Ascending aorta (tissue), 2 donors: ENCODE results near the gene SERGEF. TPM values are rescaled to one million over a fixed set of nuclear protein-coding genes. Genes with fewer than 3 reads are reported as not detected.

Experiments used
- DNase-seq, 2 donors: peaks; one replicate each; pipeline ENCODE4 v3.0.0-alpha.2; 2019; ENCODE audit warnings: low spot score in 2 of 2
- H3K27ac ChIP-seq, 2 donors: fragments of 200-600 bp; sonication (generic); one replicate each; pipeline ENCODE4 v1.5.1; 2016 to 2017; ENCODE audit warnings: mild to moderate bottlenecking in 1 of 2
- H3K27me3 ChIP-seq: fragments of 200-600 bp; sonication (generic); one replicate; pipeline ENCODE4 v1.5.1; 2017
- H3K36me3 ChIP-seq, 2 donors: fragments of 200-600 bp; sonication (generic); one replicate each; pipeline ENCODE4 v1.5.1; 2016
- H3K4me1 ChIP-seq, 2 donors: fragments of 200-600 bp; sonication (generic); one replicate each; pipeline ENCODE4 v1.5.1; 2016 to 2017; ENCODE audit warnings: mild to moderate bottlenecking in 1 of 2
- H3K4me3 ChIP-seq, 2 donors: fragments of 200-600 bp; sonication (generic); one replicate each; pipeline ENCODE4 v1.5.1; 2016 to 2017; ENCODE audit warnings: mild to moderate bottlenecking in 1 of 2
- H3K9me3 ChIP-seq, 2 donors: fragments of 200-600 bp; sonication (generic); one replicate each; pipeline ENCODE4 v1.5.1; 2016
- intact Hi-C: fragments of 100-400 bp; cut with DNase I; formaldehyde crosslinking; loops from one replicate; pipeline ENCODE4 v1.15.1; 2023
- total RNA-seq: library from RNA; depleted of rRNA; stranded (reverse); fragments of >200 nt; gene quantifications from one replicate; pipeline ENCODE4 v1.1.0, GENCODE V29; 2016
- TF ChIP-seq, protein P1 (sequence below), 3 experiments: fragments of 200-600 bp in 2 of 3; fragments of 450-650 bp in 1 of 3; sonication (generic) in 2 of 3; IDR thresholded peaks; one replicate each; pipeline ENCODE4 v1.5.1; 2016 to 2019; ENCODE audit warnings: antibody characterized with exemption in 3 of 3, mild to moderate bottlenecking in 1 of 3, moderate library complexity in 1 of 3

SERGEF gene
- total RNA-seq, 1 donor from 2014 or later = 13.6 TPM

DNA sequence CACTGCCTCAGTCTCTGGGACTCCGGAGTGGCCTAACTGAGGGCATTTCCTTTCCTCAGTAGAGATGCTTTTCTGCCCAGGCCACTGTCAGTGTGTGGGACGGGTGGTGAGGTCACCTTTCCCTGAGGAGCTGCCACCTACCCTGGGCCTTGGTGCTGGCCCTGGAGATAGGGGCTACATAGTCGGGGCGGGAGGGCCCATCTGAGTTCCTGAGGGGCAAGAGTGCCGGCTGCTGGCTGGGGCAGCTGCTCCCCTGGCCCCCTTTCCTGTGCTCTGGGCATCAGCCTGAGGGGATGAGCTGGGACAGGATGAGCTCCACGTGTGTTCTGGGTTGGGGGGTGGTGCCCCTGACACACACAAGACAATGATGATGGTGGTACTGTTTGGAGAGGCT is 272.9 kb downstream of the SERGEF start:
- H3K4me1 ChIP-seq = peaks cover 4% of the 10 kb centered on the region in 2 donors
- no peaks in the 10 kb centered on the region for H3K36me3 ChIP-seq
- H3K9me3 ChIP-seq = no peaks in the 10 kb centered on the region
- no peak for DNase-seq
- intact Hi-C loops = loop anchor here (10.0 kb wide), 1 partner anchor 375 kb away; no protein-coding TSS in a partner anchor
- no peak overlapping the region for H3K27ac ChIP-seq
- H3K4me3 ChIP-seq = no peak overlapping the region
- TF ChIP-seq, protein P1, sequence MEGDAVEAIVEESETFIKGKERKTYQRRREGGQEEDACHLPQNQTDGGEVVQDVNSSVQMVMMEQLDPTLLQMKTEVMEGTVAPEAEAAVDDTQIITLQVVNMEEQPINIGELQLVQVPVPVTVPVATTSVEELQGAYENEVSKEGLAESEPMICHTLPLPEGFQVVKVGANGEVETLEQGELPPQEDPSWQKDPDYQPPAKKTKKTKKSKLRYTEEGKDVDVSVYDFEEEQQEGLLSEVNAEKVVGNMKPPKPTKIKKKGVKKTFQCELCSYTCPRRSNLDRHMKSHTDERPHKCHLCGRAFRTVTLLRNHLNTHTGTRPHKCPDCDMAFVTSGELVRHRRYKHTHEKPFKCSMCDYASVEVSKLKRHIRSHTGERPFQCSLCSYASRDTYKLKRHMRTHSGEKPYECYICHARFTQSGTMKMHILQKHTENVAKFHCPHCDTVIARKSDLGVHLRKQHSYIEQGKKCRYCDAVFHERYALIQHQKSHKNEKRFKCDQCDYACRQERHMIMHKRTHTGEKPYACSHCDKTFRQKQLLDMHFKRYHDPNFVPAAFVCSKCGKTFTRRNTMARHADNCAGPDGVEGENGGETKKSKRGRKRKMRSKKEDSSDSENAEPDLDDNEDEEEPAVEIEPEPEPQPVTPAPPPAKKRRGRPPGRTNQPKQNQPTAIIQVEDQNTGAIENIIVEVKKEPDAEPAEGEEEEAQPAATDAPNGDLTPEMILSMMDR (IDR thresholded peaks at IDR 0.05) = no peak
- peaks cover 31% of the 10 kb centered on the region for H3K27me3 ChIP-seq

DNA sequence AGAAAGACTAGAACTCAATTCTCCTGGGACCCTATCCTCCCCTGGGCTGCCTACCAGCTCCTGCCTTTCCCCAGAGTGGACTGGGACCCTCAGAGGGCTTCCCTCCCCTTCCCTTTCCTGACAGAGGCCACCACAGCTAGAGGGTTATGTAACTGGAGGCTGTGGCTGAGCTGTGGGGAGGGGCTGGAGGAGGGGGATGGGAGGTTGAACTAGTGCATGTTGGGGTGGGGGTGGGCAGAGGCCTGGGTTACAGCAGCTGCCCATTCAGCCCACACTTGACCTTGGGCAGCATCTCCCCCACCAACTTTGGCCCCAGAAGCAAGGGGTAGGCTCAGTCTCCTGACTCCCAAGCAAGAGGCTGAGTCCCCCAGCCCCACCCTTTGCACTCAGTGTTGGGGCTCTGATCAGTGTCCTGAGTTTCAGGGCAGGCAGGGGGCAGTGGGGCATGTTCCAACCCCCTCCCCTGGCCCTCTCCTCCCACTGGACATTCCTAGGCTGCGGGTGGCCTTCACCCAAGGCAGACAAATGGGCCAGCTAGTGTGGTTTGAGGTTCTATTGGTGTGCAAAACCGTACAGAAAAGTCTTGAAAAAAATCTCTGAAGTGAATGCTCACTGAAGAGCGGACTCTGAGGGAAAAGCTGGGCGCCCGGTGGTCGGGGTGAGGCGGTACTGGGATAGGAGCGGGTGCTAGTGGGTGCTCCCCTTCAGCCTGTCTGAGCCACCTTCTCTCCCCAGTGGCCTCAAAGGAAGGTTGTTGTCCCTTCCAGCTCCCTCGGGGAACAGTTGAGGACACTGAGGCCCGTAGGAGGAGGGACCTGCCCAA is 274.5 kb downstream of the SERGEF start:
- Histone ChIP-seq H3K4me1 (peaks cover 4 to 9% of the 10 kb centered on the region in 2 donors), H3K27me3 (peaks cover 31% of the 10 kb centered on the region)
- TF ChIP-seq, protein P1 (IDR thresholded peaks at IDR 0.05) = no peak

More for the DNA sequence above, 274.5 kb downstream of the SERGEF start:
- no peak overlapping the region for H3K4me3 ChIP-seq
- DNase-seq = no peak
- no peak overlapping the region for H3K27ac ChIP-seq
- H3K9me3 ChIP-seq = no peaks in the 10 kb centered on the region
- H3K36me3 ChIP-seq = no peaks in the 10 kb centered on the region
- intact Hi-C loops = loop anchor here (10.0 kb wide), 1 partner anchor 376 kb away; no protein-coding TSS in a partner anchor

Other genes starting within 250 kb of the SERGEF start
- 1.8 TPM for gene TPH1, start 33.2 kb upstream of the SERGEF start, total RNA-seq
- gene SAAL1, start 93.0 kb upstream of the SERGEF start, total RNA-seq = 29.1 TPM
- not detected for gene MRGPRX3, start 119.5 kb upstream of the SERGEF start, total RNA-seq
- gene MRGPRX4, start 159.8 kb upstream of the SERGEF start, total RNA-seq = not detected
- gene SAA4, start 223.8 kb upstream of the SERGEF start, total RNA-seq = not detected
- gene SAA2, start 235.6 kb upstream of the SERGEF start, total RNA-seq = 77.4 TPM